Neural cell (in vitro differentiated cells): Measurements from ENCODE around the gene CIB4. TPM values are rescaled to one million over a fixed set of nuclear protein-coding genes. Genes with fewer than 3 reads are reported as not detected.

Experiments
- H2AFZ ChIP-seq: fragments of 200-600, 300-800 bp; sonication (generic), shearing (Covaris generic); 2 replicates; pipeline ENCODE4 v1.6.0; 2014; ENCODE audit warnings: low read depth, mild to moderate bottlenecking, antibody characterized with exemption, low read length, moderate library complexity
- H3F3A ChIP-seq: fragments of 200-600 bp; shearing (Covaris generic); 2 replicates; pipeline ENCODE4 v1.6.1; 2016; ENCODE audit warnings: mild to moderate bottlenecking, moderate library complexity, mixed read lengths, antibody characterized with exemption, low read length; ENCODE audit not compliant: insufficient read depth, poor library complexity, severe bottlenecking
- H3K27ac ChIP-seq: fragments of 200-600, 300-800 bp; sonication (generic), shearing (Covaris generic); 2 replicates; pipeline ENCODE4 v1.5.1; 2014; ENCODE audit warnings: mild to moderate bottlenecking, low read length, moderate library complexity
- H3K27me3 ChIP-seq: fragments of 300-800, 200-600 bp; sonication (generic), shearing (Covaris generic); 2 replicates; pipeline ENCODE4 v1.6.0; 2014; ENCODE audit warnings: mild to moderate bottlenecking, low read depth, low read length, moderate library complexity; ENCODE audit not compliant: insufficient read depth
- H3K36me3 ChIP-seq: fragments of 300-800, 200-600 bp; sonication (generic), shearing (Covaris generic); 2 replicates; pipeline ENCODE4 v1.5.1; 2014; ENCODE audit warnings: mild to moderate bottlenecking, antibody characterized with exemption, low read length, moderate library complexity; ENCODE audit not compliant: insufficient read depth
- H3K4me2 ChIP-seq: fragments of 300-800, 200-600 bp; sonication (generic), shearing (Covaris generic); 2 replicates; pipeline ENCODE4 v1.6.0; 2014; ENCODE audit warnings: mild to moderate bottlenecking, low read length
- H3K4me3 ChIP-seq: fragments of 300-800, 200-600 bp; sonication (generic), shearing (Covaris generic); 2 replicates; pipeline ENCODE4 v1.5.1; 2014; ENCODE audit warnings: mild to moderate bottlenecking, low read length, moderate library complexity
- H3K79me2 ChIP-seq: fragments of 200-600 bp; shearing (Covaris generic); replicated peaks from 2 replicates; pipeline ENCODE4 v1.6.0; 2014; ENCODE audit warnings: mild to moderate bottlenecking, low read length, moderate library complexity; ENCODE audit not compliant: insufficient read depth
- H3K9ac ChIP-seq: fragments of 300-800, 200-600 bp; sonication (generic), shearing (Covaris generic); 2 replicates; pipeline ENCODE4 v1.6.1; 2016; ENCODE audit warnings: mild to moderate bottlenecking, low read length, mixed read lengths
- H3K9me2 ChIP-seq: fragments of 200-600 bp; shearing (Covaris generic); 2 replicates; pipeline ENCODE4 v1.6.1; 2016; ENCODE audit warnings: mild to moderate bottlenecking, low read length, mixed read lengths; ENCODE audit not compliant: insufficient read depth
- H3K9me3 ChIP-seq: fragments of 200-600, 300-800 bp; sonication (generic), shearing (Covaris generic); 2 replicates; pipeline ENCODE4 v1.6.1; 2016; ENCODE audit warnings: mild to moderate bottlenecking, mixed run types, low read length, moderate library complexity, mixed read lengths
- H4K20me1 ChIP-seq: fragments of 200-600 bp; shearing (Covaris generic); 2 replicates; pipeline ENCODE4 v1.6.1; 2016; ENCODE audit warnings: mild to moderate bottlenecking, mixed run types; ENCODE audit not compliant: insufficient read depth
- CTCF ChIP-seq: fragments of 450-650 bp; IDR thresholded peaks from 2 replicates; pipeline ENCODE4 v1.5.1; 2014; ENCODE audit warnings: antibody characterized with exemption, mild to moderate bottlenecking, moderate library complexity; ENCODE audit not compliant: poor library complexity, severe bottlenecking
- EP300 ChIP-seq: fragments of 450-650 bp; conservative IDR thresholded peaks from 2 replicates; pipeline ENCODE4 v1.6.1; 2014; ENCODE audit warnings: antibody characterized with exemption, mild to moderate bottlenecking, moderate library complexity; ENCODE audit not compliant: poor library complexity, severe bottlenecking
- EZH2 ChIP-seq: fragments of 200-600, 300-800 bp; shearing (Covaris generic), sonication (generic); IDR thresholded peaks from 2 replicates; pipeline ENCODE4 v1.6.1; 2014; ENCODE audit warnings: antibody characterized with exemption, low read length, borderline replicate concordance, mild to moderate bottlenecking; ENCODE audit not compliant: insufficient read depth, poor library complexity, severe bottlenecking
- MXI1 ChIP-seq: fragments of 450-650 bp; conservative IDR thresholded peaks from 2 replicates; pipeline ENCODE4 v1.6.1; 2014; ENCODE audit warnings: antibody characterized with exemption, mild to moderate bottlenecking; ENCODE audit not compliant: poor library complexity, severe bottlenecking
- POLR2AphosphoS5 ChIP-seq: IDR thresholded peaks from 2 replicates; pipeline ENCODE4 v1.6.1; 2012
- RAD21 ChIP-seq: fragments of 450-650 bp; conservative IDR thresholded peaks from 2 replicates; pipeline ENCODE4 v1.6.1; 2014; ENCODE audit warnings: antibody characterized with exemption, mild to moderate bottlenecking, moderate library complexity
- REST ChIP-seq: IDR thresholded peaks from 2 replicates; pipeline ENCODE4 v1.6.1; 2012; ENCODE audit warnings: borderline replicate concordance
- SMC3 ChIP-seq: fragments of 450-650 bp; conservative IDR thresholded peaks from 2 replicates; pipeline ENCODE4 v1.6.1; 2014; ENCODE audit warnings: antibody characterized with exemption, mild to moderate bottlenecking, moderate library complexity; ENCODE audit not compliant: poor library complexity
- TAF1 ChIP-seq: IDR thresholded peaks from 2 replicates; pipeline ENCODE4 v1.6.1; 2012; ENCODE audit warnings: low read depth
- polyA plus RNA-seq: library from polyadenylated mRNA; depleted of rRNA; stranded (reverse); fragments of >200 nt; gene quantifications from 2 replicates; pipeline ENCODE4 v1.2.3, GENCODE V29; 2014

The CIB4 gene
- polyA plus RNA-seq, 1 donor from 2014 or later = not detected

GRCh38 chr2:26606847-26607190 lies 34.3 kb downstream of the CIB4 start:
- H2AFZ ChIP-seq = no peak overlapping the region
- no peaks in the 10 kb centered on the region for H3K27me3 ChIP-seq
- H3K9ac ChIP-seq = no peak overlapping the region
- H3K4me2 ChIP-seq = no peak overlapping the region
- no peak overlapping the region for H3K27ac ChIP-seq
- no peaks in the 10 kb centered on the region for H3K79me2 ChIP-seq
- no peaks in the 10 kb centered on the region for H3K9me3 ChIP-seq
- no peak for TF ChIP-seq POLR2AphosphoS5
- no peak for TF ChIP-seq EP300
- TF ChIP-seq RAD21 = no peak
- TF ChIP-seq TAF1 = no peak
- TF ChIP-seq REST = no peak
- no peak for TF ChIP-seq MXI1
- TF ChIP-seq CTCF = no peak
- no peak for TF ChIP-seq SMC3
- no peak for TF ChIP-seq EZH2
- no peaks in the 10 kb centered on the region for H3F3A ChIP-seq
- H3K36me3 ChIP-seq = no peaks in the 10 kb centered on the region
- H3K4me3 ChIP-seq = no peak overlapping the region
- no peaks in the 10 kb centered on the region for H3K9me2 ChIP-seq
- H4K20me1 ChIP-seq = no peaks in the 10 kb centered on the region

- Histone ChIP-seq H3K9ac (no peak overlapping the region), H3K79me2 (no peaks in the 10 kb centered on the region), H3K27me3 (no peaks in the 10 kb centered on the region), H3K9me3 (no peaks in the 10 kb centered on the region), H3K36me3 (no peaks in the 10 kb centered on the region), H3K27ac (no peak overlapping the region), H3K9me2 (no peaks in the 10 kb centered on the region), H2AFZ (no peak overlapping the region), H3K4me3 (no peak overlapping the region), H3F3A (no peaks in the 10 kb centered on the region), H3K4me2 (no peak overlapping the region), H4K20me1 (no peaks in the 10 kb centered on the region)
- TF ChIP-seq EP300 (no peak), EZH2 (no peak), TAF1 (no peak), SMC3 (no peak), MXI1 (no peak), REST (no peak), CTCF (no peak), RAD21 (no peak), POLR2AphosphoS5 (no peak)
These were observed 34.9 kb downstream of the CIB4 start for GRCh38 chr2:26605999-26606846.
